Right forelimb (tissue), 1 donor: ENCODE results near the gene TREX2.
"Not testable (repeated sequence)": the region's sequence is repeated elsewhere in the genome, so short reads cannot be mapped to it uniquely, and the experiment has no call there.

Experiments
- DNase-seq: peaks from one replicate; pipeline ENCODE4 v3.0.0-alpha.2; 2018

TREX2 gene

GRCh38 chrX:153406903-153407302 is 39.0 kb downstream of the TREX2 start:
- no peak for DNase-seq

GRCh38 chrX:153406011-153406410 is 39.8 kb downstream of the TREX2 start:
- no peak for DNase-seq

GRCh38 chrX:153405426-153405825 is 40.4 kb downstream of the TREX2 start:
- DNase-seq, result no peak

GRCh38 chrX:153404333-153404732 is 41.5 kb downstream of the TREX2 start:
- DNase-seq, result not testable (repeated sequence)

- DNase-seq, result no peak
Measured at GRCh38 chrX:153401133-153401764, 44.6 kb downstream of the TREX2 start, which contains the start of gene PNMA6E. PNMA6E (minus strand) TSS chrX:153401350; CDS start chrX:153398849, 2,501 bp downstream.

GRCh38 chrX:153400146-153401132 is 45.4 kb downstream of the TREX2 start:
- no peak for DNase-seq

GRCh38 chrX:153398275-153398960 is 47.4 kb downstream of the TREX2 start:
- no peak for DNase-seq

- no peak for DNase-seq
Measured at GRCh38 chrX:153397256-153397960, 48.4 kb downstream of the TREX2 start.

GRCh38 chrX:153396320-153397195 is 49.3 kb downstream of the TREX2 start:
- no peak for DNase-seq

- DNase-seq, result no peak
Measured at GRCh38 chrX:153395613-153396319, 50.1 kb downstream of the TREX2 start.

GRCh38 chrX:153394612-153395011 is 51.2 kb downstream of the TREX2 start:
- DNase-seq, result no peak
